ENCODE measurements around the gene NPB.

The NPB gene

GRCh38 chr17:81900181-81900820, 1.7 kb upstream of the NPB start:
- no peak for DNase-seq

GRCh38 chr17:81901167-81902022, 643 bp upstream of the NPB start:
- no peak for DNase-seq

- no peak for DNase-seq
These were observed 796 bp downstream of the NPB start for GRCh38 chr17:81902653-81903414.

GRCh38 chr17:81903415-81903831, 1.4 kb downstream of the NPB start:
- no peak for DNase-seq

GRCh38 chr17:81903896-81904599, 2.0 kb downstream of the NPB start:
- DNase-seq: no peak

GRCh38 chr17:81904600-81905423, 2.8 kb downstream of the NPB start:
- DNase-seq: no peak

- DNase-seq: no peak
These were observed 3.4 kb downstream of the NPB start for GRCh38 chr17:81905424-81905875.

GRCh38 chr17:81905993-81906392, 4.0 kb downstream of the NPB start:
- DNase-seq: no peak

- no peak for DNase-seq
These were observed 4.6 kb downstream of the NPB start for GRCh38 chr17:81906476-81907218.

GRCh38 chr17:81907219-81908145, 5.4 kb downstream of the NPB start:
- no peak for DNase-seq

GRCh38 chr17:81908793-81909192, 6.8 kb downstream of the NPB start:
- DNase-seq: no peak

GRCh38 chr17:81909231-81909630, 7.2 kb downstream of the NPB start:
- DNase-seq: no peak

- DNase-seq: no peak
These were observed 8.2 kb downstream of the NPB start for GRCh38 chr17:81909966-81910839.

GRCh38 chr17:81910840-81911276, 8.8 kb downstream of the NPB start:
- no peak for DNase-seq

GRCh38 chr17:81911277-81911961, 9.4 kb downstream of the NPB start, which contains the start of gene PCYT2:
Gene PCYT2, minus strand, starts transcription at chr17:81911399. Its CDS starts 44 bp downstream, at chr17:81911355.
- DNase-seq: peak; percentile 86

- no peak for DNase-seq
These were observed 9.9 kb downstream of the NPB start for GRCh38 chr17:81911969-81912368.

GRCh38 chr17:81912441-81913309, 10.6 kb downstream of the NPB start:
- DNase-seq: no peak
